Inflammatory macrophage treated with lipopolysaccharide for 1 hour (primary cell): ENCODE results near the gene SPAG16.
"Not testable (repeated sequence)": the region's sequence is repeated elsewhere in the genome, so short reads cannot be mapped to it uniquely, and the experiment has no call there.

Experiments used
- DNase-seq, 2 donors: peaks; one replicate each; pipeline ENCODE4 v3.0.0-alpha.2; 2020 to 2022

The SPAG16 gene

DNA sequence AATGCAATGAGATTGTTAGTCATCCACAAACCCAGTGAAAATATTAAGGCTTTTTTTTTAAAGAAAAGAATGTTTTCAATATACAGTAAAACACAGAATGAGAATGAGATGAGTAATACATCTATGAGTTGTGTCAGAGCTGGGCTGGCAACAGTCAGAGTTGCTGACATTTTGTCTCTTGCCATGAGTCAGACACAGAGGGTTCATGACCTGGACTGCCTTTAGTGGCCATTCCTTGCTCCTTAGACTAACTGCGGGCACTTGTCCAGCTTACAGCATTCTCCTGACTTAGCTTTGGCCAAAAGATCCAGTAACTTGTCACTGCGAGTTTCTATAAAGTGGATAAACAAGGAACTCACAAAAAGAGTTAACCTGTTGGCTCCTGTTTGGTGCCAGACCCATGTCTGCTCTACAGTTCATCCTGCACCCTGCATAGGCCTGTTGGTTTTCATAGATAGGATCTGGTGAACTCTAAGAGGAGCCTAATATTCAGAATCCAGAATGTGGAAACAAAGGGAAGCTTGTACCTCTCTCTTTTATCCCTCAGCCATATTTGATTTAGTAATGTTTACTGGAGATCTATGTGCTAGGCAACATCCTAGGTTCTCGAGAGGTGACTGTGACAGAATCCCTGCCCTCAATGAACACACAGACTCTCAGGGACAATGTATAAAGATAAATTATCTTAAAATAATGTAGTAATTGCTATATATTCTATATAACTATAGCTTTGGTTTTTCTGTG lies 735.1 kb downstream of the SPAG16 start:
- no peak for DNase-seq

DNA sequence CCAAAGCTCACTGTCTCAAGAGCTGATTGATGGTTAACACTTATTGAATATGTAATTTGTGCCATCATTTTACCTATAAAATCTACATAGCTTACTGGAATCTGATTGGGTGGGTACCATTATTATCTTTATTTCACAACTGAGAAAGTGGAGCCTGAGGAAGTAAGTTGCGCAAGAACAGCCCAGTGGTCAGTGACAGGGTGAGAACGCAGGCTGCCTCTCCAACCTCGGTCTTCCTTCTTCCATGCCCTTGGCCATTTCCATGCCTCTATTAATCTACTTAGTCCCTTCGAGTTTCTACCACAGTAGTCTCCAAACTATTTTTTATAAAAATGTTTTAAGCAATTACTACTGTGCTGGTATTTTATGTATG lies 735.7 kb downstream of the SPAG16 start:
- DNase-seq, result no peak

DNA sequence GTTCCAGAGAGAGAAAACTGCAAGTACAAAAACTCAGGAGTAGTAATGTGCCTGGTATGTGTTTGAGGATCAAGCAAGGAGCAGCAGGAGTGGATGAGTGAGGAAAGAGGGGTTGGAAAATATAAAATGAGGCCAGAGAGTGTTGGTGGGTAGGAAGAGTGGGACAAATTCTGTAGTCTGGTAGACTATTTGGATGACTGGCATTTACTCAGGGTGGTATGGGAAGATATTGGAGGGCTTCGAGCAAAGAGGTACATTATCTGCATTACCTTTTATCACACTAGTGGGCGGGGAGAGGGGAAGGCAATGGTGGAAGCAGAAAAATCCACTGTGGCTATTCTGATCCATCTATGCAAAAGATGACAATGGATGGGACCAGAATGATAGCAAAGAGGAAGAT lies 744.9 kb downstream of the SPAG16 start:
- no peak for DNase-seq

DNA sequence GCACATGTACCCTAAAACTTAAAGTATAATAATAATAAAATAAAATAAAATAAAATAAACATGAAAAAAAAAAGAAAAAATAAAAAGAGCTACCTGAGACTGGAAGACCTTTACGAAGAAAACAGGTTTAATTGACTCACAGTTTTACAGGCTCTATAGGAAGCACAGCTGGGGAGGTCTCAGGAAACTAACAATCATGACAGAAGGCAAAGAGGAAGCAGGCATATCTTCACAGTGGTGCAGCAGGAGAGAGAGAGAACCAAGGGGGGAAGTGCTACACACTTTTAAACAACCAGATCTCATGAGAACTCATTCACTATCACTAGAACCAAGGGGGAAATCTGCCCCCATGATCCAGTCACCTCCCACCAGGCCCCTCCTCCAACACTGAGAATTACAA lies 747.3 kb downstream of the SPAG16 start:
- DNase-seq, result no peak

DNA sequence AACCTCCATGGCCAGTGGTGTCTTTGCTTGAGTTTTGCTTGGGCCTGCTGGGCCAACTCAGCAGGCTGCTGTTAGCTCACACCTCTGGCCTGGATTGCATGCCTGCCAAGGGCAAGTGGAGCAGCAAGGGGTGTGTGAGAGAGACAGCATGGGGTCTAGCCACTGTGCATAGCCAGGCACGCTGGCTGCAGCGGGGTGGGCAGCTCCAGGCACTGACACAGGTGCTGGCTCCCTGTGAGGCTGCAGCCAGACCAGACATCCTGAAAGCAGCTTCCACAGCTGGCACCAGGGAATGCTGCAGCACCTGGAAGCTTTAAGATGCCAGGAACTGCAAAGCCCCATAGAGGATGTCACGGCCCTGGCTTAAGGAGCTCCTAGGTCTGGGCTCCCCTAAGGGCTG lies 750.2 kb downstream of the SPAG16 start:
- no peak for DNase-seq

DNA sequence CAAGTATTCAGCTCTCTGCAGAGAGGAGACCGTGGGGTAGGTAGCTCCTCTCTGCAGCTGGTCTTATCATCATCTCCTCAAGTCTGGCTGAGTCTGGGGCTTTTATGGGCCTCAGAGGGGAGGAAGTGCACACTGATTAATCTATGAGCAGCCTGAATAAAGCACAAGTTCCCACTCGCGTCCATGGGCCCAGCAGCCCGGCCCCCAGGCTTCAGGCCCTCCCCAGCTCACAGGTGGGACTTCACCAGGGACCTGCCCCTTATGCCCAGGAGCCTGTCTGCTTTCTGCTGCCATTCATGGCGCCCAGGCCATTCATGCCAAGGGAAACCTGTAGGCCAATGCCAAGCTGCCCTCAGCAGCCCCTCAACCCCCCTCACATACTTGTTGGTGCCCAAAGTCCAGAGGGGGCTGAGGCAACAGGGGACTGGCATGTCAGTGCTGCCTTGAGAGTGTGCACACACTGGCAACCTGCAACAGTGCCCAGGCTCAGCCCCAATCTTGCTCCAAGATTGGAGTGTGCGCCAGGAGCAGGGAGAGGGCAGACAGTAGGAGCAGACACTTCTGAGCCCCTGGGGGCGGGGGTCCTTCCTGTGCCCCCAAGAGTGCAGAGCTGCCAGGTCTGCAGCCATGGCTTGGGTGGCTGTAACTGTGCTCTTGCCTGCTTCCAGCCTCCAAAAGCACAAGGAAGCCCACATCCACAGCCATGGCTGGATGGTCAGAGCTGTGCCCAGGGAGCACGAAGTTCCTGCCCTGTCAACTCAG lies 751.0 kb downstream of the SPAG16 start:
- DNase-seq, result no peak

DNA sequence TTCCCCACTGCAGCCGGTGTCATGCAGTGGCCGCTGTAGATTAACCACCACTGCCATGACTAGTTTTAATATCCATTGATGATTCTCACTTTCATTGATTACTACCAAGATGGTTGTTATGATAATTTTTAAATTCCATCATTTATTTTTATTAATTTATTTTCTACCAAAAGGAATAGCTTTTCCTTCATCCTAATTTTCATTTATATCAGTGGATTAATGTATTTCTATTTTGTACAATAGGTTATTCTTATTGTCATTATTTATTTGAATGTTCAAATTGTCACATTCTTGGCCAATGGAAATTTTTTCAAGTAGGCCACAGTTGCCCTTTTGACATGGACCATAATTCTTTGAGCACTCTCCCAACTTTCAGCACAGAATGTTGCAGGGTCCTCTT lies 751.7 kb downstream of the SPAG16 start:
- no peak for DNase-seq

DNA sequence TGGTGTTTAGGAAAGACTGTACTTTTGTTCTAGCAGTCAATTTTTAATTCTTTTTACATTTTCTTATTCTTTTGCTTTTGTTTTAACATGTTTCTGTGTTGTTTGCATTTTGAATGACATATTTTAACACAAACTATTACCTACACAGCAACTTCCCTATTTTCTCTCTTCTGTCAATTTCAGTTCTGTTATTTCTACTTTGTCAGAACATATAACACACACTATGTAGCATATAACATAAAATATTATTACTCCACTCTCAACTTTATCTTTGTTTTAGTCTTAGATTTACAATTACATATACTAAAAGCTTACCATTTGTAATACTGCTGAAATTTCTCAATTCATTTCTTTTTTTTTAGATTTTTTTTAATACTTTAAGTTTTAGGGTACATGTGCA lies 753.9 kb downstream of the SPAG16 start:
- no peak for DNase-seq

DNA sequence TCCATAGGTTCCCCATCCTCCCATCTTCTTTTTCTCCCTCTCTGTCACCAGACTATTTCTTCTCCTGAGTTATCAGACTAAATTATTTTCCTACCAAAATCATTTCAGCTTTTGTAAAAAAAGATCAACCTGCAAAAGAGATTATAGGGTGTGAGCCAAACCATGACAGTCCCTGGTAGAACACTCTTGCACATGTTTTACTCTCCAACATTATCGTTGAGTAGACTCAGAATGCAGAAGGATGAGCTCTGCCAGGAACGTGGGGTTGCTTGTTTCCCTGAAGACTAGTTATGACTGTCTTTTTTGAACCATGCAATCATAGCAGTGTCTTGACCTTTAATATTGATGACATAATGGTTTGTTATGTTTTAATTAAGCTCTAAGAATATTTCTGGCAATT lies 766.5 kb downstream of the SPAG16 start:
- no peak for DNase-seq

DNA sequence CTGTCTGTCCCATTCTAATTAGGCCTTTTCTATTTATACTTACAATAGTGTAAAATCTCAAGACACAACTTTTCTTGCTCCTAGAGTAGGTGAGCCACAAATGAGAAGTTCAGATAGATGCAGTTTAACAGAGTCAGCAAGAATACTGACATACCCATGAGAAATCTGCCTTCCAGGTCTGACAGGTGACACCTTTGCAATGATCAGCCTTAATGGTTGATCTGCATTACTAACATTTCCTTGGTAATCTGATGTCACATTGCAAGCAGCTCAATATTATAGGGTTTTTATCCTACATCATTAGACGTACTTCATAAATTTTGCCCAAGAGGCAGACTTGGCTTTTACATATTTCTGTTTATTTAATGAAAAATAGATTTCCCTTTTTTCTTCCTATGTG lies 767.3 kb downstream of the SPAG16 start:
- no peak for DNase-seq

DNA sequence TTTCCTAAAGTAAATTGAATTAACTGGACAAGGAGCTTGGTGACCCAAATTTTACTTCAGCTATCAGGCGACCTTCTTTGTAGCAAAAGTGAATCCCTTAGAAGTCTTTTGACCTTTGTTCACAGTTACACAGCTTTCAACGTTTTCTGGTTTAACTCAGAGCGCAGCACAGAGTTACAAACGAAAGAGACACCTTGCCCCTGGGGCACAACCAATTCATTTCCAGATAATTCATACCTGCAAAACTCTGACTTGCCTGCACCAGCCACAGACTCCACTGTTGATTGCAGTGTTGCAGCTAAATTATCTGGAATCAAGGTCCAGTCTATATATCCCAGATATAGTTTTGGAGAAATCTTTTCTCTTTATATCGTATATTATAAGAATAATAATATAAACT lies 768.0 kb downstream of the SPAG16 start:
- DNase-seq, result no peak

DNA sequence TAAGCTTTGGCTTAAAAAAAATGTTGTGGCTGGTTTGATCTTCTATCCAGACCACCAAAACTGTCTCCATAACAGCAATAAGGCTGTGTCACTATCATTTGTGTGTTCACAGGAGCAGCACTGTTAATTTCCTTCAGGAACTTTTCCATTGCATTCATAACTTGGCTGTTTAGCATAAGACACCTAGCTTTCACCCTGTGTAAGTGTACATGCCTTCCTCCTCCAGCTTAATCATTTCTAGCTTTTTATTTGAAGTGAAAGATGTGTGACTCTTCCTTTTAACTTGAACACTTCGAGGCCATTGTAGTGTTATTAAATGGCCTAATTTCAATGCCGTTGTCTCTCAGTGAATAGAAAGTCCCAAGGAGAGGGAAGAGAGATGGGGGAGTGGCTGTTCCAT lies 773.7 kb downstream of the SPAG16 start:
- DNase-seq, result no peak

DNA sequence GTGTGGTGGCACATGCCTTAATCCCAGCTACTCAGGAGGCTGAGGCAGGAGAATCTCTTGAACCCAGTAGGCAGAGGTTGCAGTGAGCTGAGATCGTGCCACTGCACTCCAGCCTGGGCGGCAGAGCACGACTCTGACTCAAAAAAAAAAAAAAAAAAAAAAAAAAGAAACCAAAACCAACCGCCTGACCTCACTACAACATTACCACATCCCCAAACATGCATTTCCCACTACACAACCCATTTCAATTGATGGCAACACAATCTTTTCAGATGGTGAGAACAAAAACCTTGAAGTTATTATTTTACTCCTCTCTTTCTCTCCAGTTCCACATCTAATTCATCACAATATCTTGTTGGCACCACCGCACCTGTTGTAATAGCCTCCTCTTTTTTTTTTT lies 778.0 kb downstream of the SPAG16 start:
- not testable (repeated sequence) for DNase-seq

DNA sequence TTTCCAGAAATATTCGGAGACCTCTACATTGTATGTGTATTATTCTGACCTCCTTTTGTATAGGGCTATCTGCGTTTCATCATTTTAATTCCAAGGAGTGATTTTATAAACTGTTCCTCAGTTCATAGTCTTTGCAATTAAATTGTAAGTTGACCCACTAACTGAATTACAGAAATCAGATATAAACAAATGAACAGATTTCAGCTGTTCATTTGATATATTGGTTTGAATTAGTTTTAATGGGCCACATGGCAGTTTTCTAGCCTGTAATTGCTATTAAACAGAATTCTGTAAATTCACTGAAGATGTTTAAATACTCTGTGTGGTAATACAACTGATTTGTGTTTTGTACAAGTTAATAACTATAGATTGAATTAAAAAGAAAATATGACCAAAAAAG lies 780.2 kb downstream of the SPAG16 start:
- DNase-seq, result no peak

DNA sequence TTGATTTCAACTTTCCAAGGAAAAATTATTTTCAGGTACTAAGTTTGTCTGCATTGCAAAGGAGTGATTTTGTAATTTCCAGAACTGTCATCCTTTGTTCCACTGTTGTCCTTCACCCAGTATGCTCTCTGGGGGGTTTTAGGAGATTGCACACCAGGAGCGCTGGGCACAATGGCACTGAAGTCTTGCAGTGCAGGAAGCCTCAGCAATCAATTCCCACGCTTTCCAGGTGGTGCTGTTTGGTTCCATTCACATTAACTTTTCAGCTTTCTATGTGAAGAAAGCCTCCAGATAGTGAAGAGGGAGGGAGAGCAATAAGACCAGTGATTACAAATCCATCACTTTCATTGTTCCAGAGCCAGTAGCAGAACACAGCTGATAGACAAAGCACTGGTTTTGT lies 782.6 kb downstream of the SPAG16 start:
- DNase-seq, result no peak

DNA sequence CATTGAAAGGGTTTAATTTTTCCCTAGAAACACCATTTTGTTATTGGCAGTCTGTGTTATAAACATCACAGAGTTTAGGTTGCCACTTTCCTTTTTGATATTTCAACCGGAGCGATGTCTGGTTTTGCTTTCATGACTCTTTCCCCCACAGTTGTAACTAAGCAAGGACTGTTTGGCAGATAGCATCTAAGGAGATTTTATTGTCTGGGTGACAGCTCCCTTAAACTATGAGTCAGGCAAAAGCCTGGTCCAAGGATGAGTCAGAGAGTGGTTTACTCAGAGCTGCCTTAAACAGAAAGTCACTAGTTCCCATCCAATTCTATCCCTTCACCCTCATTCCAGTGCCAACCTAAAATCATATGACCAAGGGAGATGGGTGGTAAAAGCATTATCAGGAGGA lies 785.0 kb downstream of the SPAG16 start:
- no peak for DNase-seq

DNA sequence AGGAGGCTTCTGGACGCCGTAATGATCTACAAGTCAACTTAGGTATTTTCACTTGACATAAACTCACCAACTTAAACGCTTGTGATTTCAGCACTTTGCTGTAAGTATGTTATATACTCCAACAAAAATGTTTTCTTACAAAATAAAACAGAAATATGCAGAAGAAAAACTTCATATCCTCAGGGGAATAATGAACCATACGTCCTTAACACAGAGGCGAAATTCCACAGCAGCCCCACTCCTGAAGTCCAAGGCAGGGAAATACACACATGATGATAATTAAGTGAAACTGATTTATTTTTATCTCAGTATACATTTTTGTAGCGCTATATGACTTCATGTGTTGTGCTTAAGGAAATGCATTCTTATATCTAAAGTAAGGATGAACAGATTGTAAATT lies 791.2 kb downstream of the SPAG16 start:
- DNase-seq, result no peak

DNA sequence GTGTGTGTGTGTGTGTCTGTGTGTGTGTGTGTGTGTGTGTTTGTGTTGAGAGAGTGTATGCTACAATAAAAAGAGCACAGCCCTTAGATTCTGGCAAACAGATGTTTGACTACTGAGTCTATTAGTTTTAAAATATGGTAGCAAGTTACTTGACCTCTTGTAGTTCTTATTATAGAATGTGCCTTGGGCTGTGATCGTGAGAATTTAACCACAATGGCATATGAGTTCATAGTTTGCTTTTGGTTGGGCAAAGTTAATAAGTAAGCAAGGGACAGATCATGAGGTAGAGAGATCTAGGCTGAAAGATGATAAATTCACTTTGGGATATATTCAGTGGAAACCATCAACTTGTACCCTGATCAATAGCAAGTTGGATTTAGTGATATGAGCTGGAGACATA lies 792.3 kb downstream of the SPAG16 start:
- DNase-seq, result no peak

DNA sequence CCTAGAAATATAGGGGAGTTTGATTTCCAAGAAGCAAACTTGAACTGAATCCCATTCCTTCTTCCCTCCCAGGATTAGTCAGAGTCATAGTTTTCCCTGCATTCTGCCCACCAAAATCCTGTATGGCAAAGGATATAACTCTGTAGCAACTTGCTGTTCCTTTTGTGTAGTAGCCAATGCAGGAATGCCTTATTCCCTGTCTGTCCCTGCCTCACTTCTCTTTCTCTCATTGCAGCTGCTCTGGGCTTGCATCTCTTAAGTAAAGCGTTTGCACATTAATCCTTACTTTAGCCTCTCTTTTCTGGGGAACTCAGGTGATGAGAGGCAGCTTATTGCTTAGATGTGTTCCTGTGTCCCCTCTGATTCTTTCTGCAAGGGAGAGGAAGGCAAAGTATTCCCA lies 793.5 kb downstream of the SPAG16 start:
- DNase-seq, result no peak

DNA sequence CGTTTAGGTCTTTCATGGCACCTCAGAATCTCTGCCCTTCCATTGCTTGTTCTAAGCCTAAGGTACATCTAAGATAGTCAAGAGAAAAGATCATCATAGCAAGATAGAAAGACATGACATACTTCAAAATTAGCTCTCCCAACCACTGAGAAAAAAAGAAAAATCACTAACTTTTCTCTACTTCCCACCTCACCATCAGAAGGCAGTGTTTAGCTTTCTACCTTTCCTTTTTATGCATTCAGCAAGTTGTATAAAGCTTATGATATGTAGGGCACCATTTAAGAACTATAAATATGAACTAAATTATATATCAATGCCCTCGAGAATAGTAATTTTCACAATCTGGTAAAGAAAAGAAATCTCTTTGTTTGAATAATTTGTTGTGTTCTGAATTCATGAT lies 794.8 kb downstream of the SPAG16 start:
- DNase-seq, result no peak

DNA sequence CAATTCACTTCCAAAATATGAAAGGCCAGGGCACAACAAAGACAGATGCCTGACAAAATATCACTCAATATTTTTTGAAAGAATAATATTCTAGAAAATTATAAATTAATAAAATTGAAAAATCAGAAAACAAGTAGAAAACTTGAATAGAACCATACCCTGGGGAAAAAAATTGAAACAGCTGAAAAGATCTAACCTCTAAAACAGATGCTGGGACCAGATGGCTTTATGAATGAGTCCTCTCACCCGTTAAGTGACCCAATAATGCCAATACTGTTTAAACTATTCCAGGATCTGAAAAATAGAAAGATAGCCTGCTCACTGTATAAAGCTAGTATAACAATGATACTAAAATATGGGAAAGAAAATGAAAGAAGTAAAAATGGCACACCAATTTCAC lies 804.3 kb downstream of the SPAG16 start:
- no peak for DNase-seq

DNA sequence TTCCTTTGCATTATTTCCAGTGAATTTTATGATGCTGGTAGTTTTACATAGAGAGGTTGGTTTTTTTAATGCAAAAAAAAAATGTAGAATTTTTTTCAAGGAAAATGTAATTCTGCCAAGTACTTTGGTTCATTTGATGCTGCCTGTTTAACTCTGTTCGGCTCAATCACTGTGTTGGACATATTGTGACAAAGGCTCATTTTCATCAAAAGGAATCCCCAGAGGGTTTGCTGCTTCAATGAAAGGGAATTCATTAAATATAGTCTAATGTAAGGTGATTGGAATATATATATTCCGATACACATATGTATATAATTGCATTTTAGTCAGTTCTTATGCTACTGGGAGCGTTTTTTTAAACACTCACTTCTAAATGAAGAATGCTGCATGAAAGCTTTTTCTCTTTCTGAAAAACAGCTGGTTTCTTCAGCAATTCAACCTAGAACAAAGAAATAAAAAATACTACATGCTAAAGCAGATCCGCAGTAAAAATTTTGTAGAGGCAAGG lies 812.0 kb downstream of the SPAG16 start:
- no peak for DNase-seq

DNA sequence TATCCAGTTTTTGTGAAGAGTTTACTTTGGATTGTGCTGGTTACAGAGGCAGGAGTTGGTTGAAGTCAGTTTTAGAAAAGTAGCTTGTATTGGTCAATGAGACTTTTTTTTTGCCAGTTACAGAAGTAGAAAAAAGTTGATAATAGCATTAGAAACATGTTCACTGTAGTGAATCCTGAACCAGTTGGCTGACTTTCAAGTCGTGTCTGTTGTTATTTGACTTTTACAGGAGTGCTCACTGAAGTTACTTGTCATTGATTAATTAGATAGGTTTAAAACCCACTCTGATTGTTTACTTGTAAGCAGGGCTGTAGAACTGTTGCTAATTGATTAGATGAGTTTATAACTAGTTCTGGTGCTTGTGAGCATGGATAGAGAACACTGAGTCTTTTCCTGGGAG lies 814.5 kb downstream of the SPAG16 start:
- no peak for DNase-seq

DNA sequence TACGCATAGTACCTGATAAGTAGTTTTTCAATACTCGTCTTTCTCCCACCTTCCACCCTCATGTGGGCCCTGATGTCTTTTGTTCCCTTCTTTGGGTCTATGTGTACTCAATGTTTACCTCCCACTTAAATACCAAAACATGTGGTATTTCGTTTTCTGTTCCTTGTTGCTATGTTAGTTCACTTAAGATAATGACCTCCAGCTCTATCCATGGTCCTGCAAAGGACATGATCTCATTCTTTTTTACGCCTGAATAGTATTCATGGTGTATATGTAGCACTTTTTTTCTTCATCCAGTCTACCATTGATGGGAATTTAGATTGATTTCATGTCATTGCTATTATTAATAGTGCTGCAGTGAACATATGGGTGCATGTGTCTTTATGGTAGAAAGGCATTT lies 816.2 kb downstream of the SPAG16 start:
- no peak for DNase-seq
